Dedifferentiated amniotic fluid mesenchymal stem cell (primary cell): ENCODE data around the gene SLC25A23.

Source experiments
- DNase-seq: peaks from one replicate; pipeline ENCODE4 v3.0.0-alpha.2; 2016; ENCODE audit errors: extremely low spot score

The SLC25A23 gene

DNA sequence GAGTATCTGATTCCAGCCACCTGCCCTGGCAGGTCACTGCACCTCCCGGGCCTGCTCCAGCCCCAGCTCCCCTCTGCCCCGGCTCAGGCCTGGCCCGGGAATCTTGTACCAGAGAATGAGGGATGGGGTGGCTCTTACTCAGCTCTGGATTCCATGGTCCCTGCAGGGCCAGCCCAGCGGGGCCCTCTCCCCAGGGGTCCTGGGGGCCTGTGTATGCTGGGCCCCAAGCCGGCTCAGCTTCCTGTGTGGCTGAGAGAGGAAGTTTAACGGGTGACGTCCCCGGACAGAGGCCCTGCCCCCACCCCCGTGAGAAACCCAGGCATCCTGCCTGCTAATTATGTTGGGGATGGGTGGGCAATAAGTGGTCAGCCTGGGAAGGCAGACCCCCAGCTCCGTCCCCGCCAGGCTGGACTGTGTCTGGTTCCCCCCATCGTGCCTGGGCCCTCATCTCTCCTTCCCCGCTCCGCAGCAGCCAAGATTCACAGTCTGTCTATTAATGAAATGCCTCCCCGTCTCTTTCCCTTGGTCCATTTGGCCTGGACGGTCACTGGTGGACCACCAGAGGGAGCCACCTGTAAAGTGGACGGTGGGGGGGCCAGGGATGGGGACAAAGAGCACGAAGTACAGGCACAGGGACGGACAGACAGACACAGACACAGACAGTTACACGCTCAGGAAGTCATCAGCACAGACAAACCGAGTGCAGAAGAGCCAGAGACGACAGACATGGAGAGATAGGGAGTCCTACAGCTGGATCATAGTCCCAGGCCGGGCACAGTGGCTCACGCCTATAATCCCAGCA is 22.1 kb upstream of the SLC25A23 start, which contains the start of gene DENND1C:
Gene DENND1C, minus strand, starts transcription at position 247 of the 802 bp plus-strand sequence. Its CDS starts 92 bp downstream, at position 155.
- DNase-seq: no peak

DNA sequence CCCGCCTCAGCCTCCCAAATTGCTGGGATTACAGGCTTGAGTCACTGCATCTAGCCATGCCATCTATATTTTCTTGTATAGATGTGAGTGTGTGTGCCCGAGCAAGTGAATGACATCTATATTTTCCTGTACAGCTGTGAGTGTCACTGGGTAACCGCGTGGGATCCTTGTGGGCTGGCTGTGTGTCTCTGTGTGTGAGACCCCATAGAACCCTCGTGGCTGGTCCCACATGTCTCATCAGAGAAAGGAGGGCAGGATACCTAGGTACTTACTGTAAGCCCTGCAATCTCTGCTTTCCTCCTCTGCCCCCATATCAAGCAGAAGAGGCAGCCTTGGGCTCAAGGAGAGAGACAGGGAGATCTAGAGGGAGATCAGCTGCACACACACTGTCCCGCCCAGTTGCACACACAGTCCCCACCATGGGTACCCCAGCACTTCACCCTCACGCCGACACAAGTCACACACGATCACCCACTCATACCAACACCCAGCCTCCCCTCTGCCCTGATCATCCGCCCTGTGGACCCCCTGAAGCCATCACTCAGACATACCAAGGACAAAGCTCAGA is 21.3 kb upstream of the SLC25A23 start:
- no peak for DNase-seq

DNA sequence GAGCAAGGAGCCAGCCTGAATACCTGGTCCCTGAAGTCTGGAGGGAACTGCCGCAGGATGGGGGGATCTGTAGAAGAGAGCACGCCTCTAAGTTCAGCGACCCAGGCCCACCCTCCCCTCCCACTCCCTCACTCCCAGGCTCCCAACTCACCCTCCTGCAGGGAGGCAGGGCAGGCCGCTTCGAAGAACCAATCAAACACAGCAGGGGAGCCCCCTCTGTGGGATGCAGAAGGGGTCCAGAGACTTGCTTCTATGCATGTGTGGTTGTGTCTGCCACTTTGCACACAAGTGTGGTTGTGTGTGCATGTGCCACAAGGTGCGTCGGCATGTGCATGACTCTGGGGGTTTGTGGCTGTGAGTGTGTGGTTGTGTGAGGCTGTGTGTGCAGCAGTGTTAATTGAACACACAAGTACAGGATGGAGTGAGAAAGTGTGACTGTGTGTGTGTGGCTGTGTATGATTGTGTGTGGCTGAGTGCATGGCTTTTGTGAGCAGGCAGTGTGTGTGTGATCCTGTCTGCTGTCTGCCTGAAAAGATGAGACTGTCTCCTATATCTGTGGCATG is 20.3 kb upstream of the SLC25A23 start:
- DNase-seq: no peak

DNA sequence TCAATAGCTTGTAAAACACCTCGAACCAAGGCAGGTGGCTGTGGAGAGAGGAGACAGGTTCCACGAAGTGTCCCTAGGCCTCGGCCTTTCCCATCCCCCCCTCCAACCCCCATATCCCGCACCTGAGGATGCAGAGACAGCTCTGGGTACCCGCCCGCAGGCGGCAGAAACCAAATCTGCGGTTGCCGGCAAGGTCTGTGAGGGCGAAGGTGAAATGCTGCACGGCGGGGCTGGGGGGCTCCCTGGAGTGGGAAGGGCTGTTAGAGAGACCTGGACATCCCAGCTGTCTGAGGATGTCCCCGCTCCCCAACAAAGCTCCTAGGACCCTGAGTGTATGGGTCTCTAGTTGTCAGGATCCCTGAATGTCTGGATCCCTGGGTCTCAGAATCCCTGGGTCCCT is 19.2 kb upstream of the SLC25A23 start:
- no peak for DNase-seq

DNA sequence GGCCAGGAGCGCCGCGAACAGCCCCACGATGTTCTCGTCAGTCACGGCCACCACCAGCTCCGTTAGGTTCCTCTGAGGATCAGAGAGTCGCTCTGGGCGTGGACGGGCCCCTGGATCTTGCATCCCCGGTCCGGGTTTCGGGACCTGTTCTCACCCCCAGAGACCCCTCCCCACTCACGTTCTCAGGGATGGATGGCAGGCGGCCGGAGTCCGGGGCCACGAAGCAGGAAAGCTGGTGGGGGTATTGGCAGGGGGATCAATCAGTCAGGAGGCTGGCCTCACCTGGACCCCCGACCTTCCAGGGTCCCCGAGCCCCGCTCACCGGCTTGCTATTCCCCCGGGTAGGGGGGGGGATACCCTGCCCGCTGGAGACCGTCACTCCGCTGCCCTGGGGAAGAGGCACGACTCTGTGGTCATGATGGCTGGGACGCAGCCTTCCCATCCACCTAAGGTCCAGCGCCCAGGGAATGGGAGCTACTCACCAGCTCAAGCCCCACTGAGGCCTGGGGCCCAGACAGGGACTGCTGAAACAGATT is 17.4 kb upstream of the SLC25A23 start:
- DNase-seq: no peak

DNA sequence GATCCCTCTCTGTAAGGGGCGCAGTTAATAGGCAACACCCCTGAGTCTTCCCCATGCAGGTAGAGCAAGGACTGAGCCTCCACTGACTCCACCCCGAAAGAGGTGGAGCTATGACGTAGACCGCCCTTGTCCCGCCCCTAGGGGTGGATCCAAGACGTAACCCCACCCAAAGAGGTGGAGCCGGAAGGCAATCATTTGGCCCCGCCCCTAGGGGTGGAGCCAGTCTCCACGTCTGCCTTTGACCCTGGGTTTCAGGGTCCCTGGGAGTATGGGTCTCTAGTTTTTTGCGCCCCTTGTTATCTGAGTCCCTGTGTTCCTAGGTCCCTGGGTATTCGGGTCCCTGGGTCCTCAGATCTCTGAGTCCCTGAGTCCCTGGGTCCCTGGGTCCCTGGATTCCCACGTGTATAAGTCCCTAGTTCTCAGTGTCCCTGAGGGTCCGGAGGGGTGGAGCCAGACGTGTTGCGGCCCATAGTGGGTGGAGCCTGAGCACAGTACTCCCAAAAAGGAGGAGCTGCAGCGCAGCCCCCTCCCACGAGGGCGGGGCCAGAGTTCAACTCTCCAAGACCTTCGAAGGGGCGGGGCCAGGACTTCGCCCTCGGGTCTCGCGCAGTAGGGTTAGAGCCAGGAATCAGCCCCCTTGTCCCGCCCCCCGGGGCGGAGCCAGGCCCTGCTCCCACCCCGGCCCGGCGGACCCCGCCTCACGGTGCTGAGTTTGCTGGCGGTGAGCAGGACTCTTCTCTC is 16.7 kb upstream of the SLC25A23 start:
- no peak for DNase-seq

DNA sequence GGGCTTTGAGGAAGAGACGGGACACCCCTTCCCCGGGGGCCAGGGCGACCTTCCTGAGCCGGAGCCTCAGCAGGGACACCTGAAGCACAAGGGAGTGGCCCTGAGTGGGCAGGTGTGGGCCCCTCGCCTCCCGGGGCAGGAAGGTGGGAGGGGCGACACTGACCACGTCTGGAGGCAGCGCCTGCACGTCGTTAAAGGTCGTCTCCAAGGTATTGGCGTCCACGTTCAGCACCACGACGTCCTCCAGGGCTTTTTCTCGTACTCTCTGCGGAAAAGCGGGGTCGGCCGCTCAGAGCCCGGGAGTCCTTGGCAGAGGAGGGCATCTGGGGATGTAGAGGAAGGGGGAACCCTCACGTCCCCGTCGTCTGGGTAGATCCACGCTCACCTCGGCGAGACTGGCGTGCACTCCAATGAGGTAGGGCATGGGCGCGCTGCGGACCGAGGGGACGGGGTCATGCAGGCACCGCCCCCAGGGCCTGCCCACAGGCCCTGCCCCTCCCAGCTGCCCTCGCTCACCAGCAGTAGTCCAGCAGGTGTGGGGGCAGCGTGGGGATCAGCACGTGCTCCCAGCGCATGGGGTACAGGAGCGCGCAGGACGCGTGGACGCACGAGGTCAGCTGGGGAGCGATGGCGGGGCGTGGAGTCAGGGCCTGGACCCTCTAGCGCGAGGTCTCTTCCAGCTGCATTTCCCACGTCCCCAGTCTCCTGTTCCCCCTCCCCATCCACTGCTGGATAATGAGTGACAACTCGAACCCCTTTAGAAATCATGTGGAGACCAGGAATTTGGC is 15.9 kb upstream of the SLC25A23 start:
- DNase-seq: no peak

DNA sequence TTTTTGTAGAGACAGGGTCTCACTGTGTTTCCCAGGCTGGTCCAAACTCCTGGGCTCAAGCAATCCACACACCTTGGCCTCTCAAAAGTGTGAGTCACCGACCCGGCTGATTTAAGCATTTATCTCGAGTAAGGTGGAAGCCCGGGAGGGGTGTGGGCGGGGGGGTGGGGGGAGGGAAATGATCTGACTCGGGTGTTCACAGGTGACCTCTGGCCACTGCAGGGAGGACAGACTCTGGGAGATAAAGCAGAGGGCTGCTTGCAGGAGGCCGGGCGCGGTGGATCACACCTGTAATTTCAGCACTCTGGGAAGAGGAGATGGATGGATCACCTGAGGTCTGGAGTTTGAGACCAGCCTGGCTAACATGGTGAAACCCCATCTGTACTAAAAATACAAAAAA is 14.1 kb upstream of the SLC25A23 start:
- no peak for DNase-seq

DNA sequence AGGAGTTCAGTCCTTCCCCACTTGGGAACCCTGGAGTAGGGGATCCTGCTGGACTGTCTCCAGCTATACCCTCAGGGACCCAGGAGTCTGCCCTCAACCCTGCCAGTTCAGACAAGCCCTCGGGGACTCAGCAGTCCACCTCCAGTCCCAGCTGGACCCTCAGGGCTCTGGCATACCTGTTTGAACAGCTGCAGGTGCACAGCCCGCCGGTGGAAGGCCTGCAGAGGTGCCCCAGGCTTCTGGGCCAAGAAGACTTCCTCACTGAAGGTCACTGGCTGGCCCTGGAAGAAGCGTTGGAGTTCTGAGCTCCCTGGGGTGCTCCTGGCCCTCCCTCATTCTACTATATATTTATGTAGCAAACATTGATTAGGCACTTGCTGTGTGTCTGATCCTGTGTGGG is 13.1 kb upstream of the SLC25A23 start:
- DNase-seq: no peak

DNA sequence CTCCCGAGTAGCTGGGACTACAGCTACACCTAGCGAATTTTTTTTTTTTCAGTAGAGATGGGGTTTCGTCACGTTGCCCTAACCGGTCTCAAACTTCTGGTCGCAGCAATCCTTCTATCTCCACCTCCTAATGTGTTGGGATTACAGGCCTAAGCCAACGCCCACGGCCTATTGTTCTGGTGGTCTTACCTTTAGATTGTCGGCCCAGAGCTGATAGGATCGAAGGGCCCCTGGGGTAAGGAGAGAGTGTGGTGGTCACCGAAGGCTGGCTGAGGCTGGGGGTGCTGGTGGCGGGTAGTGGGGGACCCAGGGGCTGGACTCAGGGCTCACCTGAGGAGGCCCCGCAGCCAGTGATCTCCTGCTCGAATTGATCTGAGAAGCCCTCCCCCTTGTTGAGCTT is 11.5 kb upstream of the SLC25A23 start:
- no peak for DNase-seq

DNA sequence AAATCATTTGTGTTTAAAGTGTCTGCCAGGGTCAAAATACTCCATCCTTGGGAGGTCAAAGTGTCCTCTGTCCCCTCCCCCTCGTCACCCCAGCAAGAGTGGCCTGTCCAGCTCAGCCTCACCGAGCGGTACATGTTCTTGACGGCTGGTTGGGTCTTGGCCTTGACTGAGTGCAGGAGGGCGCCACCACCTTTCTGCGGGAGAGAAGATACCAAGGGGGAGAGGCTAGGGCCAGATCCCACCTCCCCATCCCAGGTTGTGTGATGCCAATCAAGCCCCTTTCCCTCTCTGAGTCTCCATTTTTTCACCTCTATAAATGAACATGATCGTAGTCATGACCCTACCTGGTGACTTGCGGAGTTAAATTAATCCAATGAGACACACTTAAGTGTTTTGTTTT is 10.6 kb upstream of the SLC25A23 start:
- DNase-seq: no peak

DNA sequence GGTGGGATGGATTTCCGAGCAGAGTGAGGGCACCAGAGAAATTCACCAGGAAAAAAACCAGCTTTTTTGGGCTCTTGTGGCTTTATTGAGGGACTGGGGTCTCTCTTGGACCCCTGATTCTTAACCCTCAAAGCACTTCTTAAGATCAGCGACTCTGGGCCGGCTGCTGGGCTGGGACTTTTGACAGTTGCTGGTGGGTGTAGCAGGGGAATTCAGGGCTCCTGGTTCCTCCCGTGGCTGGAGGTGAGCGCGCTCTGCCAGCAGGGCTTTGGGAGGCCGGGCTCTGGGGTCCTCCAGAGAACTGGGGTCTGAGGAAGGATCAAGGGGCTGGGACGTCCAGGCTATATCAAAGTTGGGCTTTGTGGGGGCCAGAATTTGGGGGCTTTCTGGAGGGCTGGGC is 7.8 kb upstream of the SLC25A23 start:
- no peak for DNase-seq

DNA sequence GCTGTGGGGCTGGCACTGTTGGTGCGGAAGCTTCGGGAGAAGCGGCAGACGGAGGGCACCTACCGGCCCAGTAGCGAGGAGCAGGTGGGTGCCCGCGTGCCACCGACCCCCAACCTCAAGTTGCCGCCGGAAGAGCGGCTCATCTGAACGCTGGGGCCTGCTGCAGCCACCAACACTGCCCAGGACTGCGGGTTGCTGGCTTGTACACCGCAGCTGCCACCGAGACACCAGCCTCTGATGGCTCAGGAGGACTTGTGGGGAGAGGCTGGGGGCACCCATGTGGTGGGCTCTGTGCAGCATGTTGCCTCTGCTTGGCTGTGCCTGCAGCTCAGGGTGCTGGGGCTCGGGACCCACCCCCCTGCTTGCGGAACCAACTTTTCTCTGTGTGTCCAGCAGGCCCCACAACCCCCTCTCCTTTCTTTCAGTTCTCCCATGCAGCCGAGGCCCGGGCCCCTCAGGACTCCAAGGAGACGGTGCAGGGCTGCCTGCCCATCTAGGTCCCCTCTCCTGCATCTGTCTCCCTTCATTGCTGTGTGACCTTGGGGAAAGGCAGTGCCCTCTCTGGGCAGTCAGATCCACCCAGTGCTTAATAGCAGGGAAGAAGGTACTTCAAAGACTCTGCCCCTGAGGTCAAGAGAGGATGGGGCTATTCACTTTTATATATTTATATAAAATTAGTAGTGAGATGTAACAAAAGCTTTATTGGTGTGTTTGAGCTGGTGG is 7.1 kb upstream of the SLC25A23 start:
- DNase-seq: no peak

DNA sequence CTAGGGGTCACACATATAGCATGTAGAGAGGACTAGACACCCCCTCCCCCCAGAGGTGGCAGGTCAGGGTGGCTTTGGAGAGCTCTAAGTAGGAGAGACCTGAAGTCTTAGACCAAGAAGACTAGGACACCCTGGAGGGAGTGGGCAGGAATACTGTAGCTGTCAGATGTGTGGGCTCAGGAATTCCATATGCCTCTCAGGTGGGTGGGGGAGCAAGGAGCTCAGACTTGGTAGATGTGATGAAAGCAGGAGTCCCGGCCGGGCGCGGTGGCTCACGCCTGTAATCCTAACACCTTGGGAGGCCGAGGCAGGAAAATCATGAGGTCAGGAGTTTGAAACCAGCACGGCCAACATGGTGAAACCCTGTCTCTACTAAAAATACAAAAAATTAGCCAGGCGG is 6.1 kb upstream of the SLC25A23 start:
- no peak for DNase-seq

DNA sequence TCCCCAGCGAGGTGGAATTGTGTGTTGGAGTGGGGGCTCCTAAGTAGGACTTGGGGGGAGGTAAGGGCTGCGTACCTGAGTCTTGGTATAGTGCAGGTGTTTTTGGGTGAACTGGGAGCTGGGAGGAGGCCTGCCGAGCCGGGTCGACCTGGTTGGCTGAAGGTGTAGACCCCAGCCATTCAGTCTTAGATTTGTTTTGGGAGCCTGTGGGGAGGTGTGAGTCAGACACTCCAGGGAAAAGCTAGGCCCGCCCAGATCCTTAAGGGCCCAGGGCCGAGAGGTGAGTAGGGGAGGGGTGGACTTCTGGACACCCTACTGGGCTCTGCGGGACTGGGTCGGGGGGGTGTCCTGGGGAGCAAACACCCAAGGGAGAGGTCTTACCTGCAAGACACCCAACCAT is 5.4 kb upstream of the SLC25A23 start:
- no peak for DNase-seq

DNA sequence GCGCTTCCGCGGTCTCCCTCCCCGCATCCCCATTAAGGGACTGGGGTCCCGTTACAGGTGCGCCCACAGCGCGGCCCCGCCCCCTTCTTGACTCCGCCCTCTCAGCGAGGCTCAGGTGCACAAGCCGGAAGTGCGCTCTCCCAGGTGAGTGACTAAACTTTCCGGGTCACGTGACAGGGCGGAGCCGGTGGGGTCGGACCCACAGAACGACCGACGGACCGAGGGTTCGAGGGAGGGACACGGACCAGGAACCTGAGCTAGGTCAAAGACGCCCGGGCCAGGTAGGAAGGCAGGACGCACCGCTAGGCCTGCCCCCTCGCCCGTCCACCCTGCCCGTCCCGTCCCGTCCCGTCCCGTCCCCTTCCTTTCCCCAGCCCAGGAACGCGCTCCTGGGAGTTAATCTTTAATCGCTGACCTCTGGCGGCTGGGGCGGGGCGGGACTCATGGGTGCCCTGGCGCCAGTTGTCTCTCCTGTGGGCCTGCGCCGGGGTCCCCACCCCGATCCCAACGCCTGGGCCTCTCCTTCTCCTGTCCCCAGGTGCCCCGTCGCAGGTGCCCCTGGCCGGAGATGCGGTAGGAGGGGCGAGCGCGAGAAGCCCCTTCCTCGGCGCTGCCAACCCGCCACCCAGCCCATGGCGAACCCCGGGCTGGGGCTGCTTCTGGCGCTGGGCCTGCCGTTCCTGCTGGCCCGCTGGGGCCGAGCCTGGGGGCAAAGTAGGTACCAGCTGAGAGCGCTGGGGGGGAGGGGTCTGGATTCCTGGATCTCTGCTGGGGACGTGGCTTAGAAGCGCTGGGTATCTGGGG is 4.7 kb upstream of the SLC25A23 start, which contains the start of gene CRB3:
Gene CRB3, plus strand, starts transcription at position 202 of the 804 bp plus-strand sequence. Its CDS starts 431 bp downstream, at position 633.
- DNase-seq: no peak

DNA sequence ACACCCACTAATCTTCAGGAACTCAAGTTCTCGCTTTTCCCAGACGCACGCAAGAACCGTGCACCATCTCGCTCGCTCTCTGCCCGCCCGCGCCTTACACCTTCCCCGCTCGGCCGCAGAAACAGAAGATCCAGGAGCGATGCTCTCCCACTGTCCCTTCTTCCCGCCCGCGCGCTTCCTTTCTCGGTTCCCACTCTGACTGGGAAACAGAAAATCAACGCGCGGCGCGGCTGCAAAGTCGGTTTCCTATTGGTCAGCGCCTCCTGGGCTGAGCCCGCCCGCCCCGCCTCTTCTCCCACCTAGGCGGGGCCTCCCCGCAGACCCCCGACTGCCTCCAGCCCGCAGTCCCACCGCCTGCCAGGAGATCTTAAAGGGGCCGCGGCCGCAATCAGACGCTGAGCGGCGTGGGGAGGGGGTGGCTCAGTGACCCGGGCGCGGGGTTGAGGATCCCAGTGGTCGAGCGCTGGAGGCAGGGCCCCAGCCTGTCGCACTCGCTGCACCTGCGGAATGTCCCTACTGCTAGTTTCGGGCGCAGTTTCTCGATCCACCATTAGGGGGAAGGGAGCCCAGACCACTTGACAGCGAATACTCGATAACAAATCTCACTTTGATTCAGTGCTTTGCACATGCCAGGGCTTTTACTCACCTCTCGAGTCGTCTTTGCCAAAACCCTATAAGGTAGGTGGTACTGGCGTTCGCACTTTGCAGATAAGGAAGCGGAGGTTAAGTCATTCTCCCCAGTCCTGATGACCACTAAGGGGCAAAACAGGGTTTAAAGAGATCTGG is 700 bp upstream of the SLC25A23 start:
- DNase-seq: peak; percentile 95

DNA sequence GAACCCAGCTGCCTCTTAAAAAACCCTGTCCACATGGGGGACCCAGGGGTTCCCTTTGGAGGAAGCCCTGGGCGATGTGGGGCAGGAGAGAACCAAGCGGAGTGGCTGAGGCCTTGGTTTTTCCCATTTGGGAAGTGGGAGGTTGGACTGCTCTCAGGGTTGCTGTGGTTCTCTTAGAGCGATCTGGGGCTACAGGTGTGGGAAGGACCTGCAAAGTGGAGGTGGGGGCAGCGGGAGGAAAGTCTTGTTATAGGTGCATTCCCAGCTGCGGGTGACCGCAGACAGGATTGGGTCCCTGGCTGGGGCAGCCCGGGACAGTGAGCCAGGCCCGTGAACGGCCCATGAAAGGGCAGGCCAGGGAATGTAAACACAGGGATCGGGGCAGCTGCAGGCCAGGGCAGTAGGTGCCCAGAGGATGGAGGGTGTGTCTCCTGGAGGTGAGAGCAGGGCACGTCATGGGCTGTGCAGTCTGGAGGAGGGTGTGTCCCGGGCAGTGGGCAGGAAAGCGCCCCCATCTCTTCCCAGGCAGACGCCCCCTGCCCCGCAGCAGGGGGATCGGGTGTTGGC is 814 bp downstream of the SLC25A23 start:
- no peak for DNase-seq
